GM21825 (cell line): ENCODE results near the gene CEP83.
A peak's percentile ranks its signal among the peaks of the same experiment; 100 is the strongest.

Experiments used
- ATAC-seq: cut with Tn5 transposase; IDR thresholded peaks from one replicate; pipeline ENCODE4 v1.9.1; 2021; ENCODE audit warnings: mild to moderate bottlenecking, moderate library complexity; ENCODE audit not compliant: unreplicated experiment

The CEP83 gene

DNA sequence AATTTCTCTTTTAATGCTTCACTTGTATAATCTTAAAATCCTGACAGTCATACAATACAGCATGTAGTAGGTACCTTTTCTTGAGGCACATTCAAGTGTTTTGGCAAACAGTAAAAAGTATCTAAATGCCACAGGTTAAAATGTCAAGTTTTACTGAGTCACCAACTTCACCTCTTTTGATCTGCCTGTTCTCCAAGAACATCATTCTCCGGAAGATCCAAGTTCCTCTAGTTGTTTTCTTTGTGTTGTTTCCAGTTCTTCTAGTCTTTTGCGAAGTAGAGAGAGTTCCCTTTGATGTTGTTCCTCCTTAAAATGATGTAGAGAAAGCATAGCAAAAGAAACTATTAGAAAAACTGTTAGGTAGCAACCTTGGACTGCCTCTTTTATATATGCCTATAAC is 151.1 kb downstream of the CEP83 start:
- ATAC-seq = no peak

GRCh38 chr12:94305130-94305957 is 154.3 kb downstream of the CEP83 start:
- ATAC-seq = peak; percentile 49

DNA sequence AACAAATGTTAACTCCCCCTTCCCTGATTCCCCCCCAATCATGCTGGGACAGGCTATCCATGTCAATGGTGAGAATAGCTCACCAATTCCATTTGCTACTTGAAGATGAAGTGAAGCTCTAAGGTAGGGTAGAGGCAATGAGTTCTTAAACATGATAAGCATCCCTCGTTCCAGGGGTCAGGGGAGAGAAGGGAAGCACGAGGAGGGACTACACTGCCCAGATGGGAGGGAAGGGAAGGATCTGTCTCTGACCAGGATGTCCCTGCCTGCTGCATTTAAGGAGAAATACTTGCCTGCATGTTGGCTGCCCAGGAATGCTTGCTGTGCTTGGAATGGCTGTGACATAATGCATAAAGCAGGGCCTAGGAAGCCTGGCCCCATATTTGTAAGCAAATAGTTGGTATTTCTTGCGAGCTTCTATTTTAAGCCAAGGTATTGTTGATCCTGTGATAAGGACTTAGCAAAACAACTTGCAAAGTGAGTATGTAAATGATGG is 155.1 kb downstream of the CEP83 start:
- ATAC-seq = no peak

- ATAC-seq = no peak
Observed at GRCh38 chr12:94304012-94304411, 155.7 kb downstream of the CEP83 start.

- no peak for ATAC-seq
Observed at GRCh38 chr12:94299846-94300245, 159.8 kb downstream of the CEP83 start.

- no peak for ATAC-seq
Observed at GRCh38 chr12:94297876-94298505, 161.7 kb downstream of the CEP83 start.

DNA sequence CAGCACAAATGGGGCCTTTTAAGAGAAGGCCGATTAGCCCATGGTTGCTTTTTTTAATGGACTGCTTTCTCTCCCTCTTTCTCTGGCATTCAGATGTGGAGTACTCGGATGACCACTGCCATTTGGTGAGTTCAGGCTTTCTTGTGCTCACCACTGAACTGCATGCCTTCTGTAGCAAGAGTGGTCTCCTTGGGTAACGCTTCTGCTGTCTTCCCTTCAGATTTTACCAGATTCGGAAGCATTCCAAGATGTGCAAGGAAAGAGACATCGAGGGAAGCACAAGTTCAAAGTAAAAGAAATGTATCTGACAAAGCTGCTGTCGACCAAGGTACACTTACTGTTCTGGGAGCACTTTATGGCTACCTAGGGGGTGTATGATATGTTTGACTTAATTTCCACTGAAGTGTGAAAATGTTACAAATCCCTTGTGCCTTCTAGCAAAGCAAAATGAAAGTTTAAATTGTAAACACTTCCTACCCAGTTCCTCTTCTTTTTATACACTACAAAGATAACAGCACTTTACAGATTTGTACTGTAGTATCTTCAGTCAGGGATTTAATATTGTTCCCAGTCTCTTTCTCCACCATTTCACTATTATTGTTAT is 162.5 kb downstream of the CEP83 start:
- no peak for ATAC-seq

DNA sequence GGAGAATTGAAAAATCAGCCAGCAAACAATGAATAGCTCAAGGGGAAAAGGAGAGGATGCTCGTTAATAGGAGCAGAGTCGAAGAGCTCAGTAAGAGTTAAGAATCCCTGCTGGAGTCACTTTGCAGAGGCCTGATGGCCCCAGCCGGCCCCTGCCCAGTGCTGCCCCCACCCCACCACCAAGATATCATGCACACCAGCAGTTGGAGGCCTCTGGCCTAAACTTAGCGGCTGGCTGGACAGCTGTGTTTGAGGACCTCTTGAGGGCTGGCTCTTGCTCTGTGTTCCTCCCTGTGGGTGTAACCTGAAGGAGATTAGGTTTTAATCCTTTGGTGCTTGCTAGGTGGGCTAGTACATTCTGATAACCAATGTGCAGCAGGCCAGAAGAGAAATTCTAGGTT is 169.3 kb downstream of the CEP83 start:
- no peak for ATAC-seq

DNA sequence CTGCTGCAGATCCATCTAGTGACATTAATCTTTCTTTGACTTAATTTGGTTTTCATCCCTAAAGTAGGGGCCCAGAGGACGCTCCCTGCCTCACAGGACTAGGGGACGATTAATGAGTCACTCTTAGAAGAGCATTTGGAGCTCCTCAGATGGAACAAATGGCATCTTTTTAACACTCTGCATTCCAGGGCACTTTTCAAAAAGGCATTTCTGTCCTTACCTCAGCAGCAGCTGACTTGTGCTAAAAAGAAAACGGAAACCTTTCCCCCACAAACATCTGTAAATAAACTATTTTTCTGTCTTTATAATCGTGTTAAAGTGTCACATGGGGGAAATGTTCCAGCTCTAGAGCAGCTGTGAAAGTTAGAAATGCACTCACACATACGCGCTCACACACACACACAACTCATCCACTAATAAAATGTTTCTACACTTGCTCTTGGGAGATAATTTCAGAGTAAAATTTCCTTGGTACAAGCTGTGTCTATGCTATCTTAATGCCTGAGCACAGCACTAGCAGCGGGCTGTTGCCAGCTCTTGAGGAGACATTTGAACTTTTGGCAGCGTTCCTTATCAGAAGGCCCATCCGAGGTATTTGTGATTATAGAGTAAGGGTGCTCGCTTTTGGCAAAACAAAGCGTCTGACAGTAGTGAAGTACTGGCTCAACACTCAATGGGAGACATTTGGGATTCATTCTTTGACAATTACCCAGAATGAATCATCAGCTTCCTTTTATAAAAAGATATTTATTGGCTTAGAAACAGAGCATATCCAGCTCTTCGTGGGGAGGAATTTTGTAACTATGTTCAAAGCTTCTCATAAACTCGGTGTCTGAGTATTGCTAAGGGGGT is 170.0 kb downstream of the CEP83 start:
- no peak for ATAC-seq

- no peak for ATAC-seq
Observed at GRCh38 chr12:94287245-94287628, 172.4 kb downstream of the CEP83 start.

- ATAC-seq = no peak
Observed at GRCh38 chr12:94286583-94287244, 173.0 kb downstream of the CEP83 start.

DNA sequence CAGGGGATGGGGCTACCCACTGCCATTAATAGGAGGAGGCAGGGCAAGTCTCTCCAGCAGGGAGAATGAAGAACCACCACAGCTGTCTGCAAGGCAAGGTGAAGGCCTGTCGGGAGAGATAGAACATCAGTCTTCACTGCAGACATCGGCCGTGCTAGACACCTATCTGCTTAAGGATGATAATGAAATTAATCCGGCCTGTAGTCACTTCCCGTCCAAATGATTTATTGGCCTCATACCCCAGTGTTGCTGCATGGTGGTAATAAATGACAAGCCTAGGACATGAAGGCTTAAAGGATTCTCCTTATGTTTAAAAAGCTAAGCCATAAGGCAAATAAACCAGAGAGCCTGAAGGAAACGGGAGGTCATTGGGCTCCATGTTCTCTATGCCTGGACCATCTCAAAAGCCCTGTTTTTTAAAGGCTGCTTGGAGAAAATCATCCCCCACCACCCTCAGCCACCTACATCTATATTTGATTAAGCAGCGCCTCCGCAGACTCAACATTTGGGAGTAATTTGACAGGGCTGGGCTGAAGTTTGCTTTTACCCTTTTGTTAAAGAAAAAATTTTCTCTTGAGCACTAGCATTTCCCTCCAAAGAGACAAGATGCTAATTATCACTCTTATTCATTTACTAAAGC is 173.6 kb downstream of the CEP83 start:
- no peak for ATAC-seq

DNA sequence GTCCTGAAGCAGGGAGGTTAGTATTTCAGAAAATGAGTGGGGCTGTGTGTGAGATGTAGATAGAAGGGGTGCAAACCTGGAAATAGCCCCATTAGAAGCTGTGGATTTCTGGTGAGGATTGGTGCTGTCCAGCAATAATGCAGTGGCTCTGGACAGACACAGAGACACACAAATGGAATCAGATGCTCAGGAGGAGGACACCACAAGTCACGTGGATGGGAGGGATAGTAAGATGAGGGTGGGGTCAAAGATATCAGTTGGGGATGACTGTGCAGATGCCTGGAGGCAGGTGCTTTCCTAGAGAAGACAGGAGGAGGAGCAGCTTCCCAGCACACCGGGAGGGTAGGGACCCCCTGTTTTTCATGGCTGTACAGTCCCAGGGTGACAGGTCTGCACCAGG is 174.8 kb downstream of the CEP83 start:
- ATAC-seq = no peak

DNA sequence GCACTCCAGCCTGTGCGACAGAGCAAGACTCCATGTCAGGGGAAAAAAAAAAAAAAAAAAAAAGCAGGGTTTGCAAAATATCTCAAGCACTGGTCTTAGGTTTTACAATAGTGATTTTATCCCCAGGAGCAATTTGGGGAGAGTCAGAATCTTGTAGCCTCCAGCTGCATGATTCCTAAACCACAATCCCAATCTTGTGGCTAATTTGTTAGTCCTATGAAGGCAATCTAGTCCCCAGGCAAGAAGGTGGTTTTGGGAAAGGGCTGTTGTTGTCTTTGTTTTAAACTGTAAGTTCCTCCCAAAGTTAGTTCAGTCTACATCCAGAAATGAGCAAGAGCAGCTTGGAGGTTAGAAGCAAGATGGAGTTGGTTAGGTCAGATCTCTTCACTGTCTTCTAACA is 175.6 kb downstream of the CEP83 start:
- no peak for ATAC-seq

DNA sequence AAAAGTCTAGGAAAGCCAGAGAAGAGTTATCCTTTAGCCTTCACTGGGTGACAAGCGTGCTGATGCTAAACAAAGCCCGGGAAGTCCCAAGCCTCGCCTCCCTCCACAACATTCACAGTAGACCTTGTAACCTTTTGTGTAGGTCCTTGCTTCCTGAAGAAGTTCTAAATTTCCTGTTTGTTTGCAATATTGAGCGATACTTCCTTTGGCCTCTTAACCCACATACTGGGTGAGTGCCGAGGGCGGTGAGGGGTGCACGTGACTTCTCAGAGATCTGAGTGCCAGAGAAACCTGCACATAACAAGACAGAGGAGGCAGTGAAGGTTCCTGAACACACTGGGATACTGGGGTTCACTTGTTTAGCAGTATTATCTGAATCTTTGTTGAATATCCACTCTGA is 177.0 kb downstream of the CEP83 start:
- ATAC-seq = no peak

DNA sequence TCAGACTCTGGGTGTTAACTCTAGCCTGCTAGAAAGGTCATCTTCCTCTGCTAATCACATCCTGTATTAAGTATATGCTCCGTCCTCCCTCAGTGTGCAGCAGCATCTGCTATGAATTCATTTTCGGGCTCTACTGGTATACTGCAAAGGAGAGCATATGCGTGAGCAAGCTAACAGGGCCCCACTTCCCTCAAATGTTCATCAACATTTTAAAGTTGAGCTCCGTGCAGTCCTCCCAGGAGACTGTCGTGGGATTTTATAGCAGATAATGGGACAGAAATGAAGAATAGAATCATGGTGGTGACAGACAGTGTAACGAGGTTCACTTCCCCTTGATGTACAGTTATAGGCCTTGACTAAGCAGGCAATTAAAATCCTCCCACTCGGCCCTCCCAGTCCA is 179.6 kb downstream of the CEP83 start:
- ATAC-seq = no peak

DNA sequence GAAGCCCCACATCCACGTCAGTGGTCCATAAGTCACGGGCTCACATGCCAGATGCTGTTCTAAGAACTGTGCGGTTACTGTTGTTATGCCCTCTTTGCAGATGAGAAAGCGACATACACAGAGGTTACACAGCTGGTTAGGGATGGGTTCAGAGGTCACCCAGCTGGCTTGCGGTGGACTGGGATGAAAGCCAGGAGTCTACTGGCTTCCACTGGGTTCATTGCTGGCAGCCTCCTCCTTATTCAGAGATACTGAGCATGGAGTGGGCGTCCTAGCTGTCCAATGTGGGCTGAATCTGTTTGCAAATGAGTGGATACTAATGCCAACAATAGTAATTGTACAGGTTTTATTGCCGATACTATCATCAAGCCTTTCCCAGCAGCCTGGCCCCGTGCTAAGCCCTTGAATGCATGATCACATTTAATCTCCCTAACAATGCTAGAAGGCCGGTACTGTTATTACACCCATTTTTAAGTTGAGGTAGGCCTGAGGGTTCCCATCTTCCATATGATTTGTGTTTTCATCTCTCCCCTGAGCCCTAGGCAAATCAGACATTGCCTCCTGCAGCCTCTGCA is 182.2 kb downstream of the CEP83 start:
- no peak for ATAC-seq

DNA sequence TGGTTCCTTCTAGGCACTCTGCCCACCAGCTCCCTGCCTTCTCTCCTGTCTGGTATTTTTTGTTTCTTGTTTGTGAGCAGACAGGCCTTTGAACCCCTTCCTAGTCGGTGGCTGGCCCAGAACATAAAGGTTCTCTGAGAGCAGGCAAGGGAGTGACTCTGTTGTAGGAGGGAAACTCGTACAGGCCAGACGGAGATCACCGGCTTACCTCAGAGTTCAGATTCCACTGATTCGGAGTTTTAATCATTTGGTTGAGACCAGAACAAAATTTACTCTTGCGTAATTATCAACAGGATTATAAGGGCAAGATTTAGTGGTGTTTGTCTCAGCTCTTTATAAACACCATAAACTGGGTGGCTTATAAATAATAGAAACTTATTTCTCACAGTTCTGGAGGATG is 182.9 kb downstream of the CEP83 start:
- ATAC-seq = no peak

DNA sequence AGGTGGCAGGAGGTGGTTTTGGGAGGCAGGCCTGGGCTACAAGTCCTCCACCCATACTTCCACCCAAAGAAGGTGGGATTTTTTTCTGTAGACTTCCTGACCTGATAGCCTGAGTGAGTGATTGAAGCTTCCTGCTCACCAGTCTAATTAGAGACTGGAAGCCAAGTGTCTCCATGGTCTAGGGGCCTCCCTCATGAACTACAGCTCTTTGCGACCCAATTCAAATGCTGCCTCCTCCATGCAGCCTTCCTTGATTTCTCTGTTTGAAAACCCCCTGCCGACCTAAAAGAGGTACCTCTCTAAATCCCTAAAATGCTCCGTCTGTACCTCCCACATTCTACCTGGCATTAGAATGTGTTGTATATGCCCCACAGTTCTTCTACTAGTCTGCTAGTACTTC is 186.4 kb downstream of the CEP83 start:
- no peak for ATAC-seq

- ATAC-seq = no peak
Observed at GRCh38 chr12:94272280-94272679, 187.4 kb downstream of the CEP83 start.
